Endothelial cell of umbilical vein (primary cell): Measurements from ENCODE around the gene HOOK2. TPM values are rescaled to one million over a fixed set of nuclear protein-coding genes. Genes with fewer than 3 reads are reported as not detected.
"Not testable (repeated sequence)": the region's sequence is repeated elsewhere in the genome, so short reads cannot be mapped to it uniquely, and the experiment has no call there.

Experiments used
- BruUV-seq: library from RNA; stranded (reverse); fragments of 400-500 nt; replicated peaks from 2 replicates; lab custom pipeline; 2021; lab: Mats Ljungman, UMichigan
- CTCF ChIA-PET: fragments of 300-600, 350-600 bp; sonication (Branson Sonifier 250); formaldehyde crosslinking; loops from one replicate; lab custom pipeline; 2021; ENCODE audit warnings: antibody characterized with exemption, inconsistent platforms; lab: Charles Lee
- POLR2A ChIA-PET: fragments of 300-600, 350-600 bp; sonication (Branson Sonifier 250); formaldehyde crosslinking; loops from one replicate; lab custom pipeline; 2021; ENCODE audit warnings: antibody characterized with exemption, inconsistent platforms; lab: Charles Lee
- DNase-seq: peaks from one replicate; pipeline ENCODE4 v3.0.0-alpha.2; 2011; ENCODE audit warnings: low read depth, low spot score
- FAIRE-seq: peaks from 2 replicates; lab custom pipeline; 2011; peaks lifted over from hg19 to GRCh38; lab: Jason Lieb, UNC
- H2AFZ ChIP-seq: 2 replicates; pipeline ENCODE4 v1.6.0; 2012; ENCODE audit warnings: low read depth, low read length, control low read depth, inconsistent platforms
- H3K27ac ChIP-seq: 2 replicates; pipeline ENCODE4 v1.5.1; 2011; ENCODE audit warnings: low read depth, mild to moderate bottlenecking, control low read depth, low read length, moderate library complexity; ENCODE audit not compliant: insufficient read depth
- H3K27me3 ChIP-seq, 2 experiments: 2 replicates each; pipeline versions ENCODE4 v1.6.0 to v1.6.1; 2011; ENCODE audit warnings: low read length in 2 of 2, mixed read lengths in 1 of 2; ENCODE audit not compliant: control insufficient read depth in 2 of 2, insufficient read depth in 2 of 2
- H3K36me3 ChIP-seq, 2 experiments: 2 replicates in 1 of 2; 3 replicates in 1 of 2; pipeline ENCODE4 v1.5.1; 2011; ENCODE audit warnings: low read length in 2 of 2, mild to moderate bottlenecking in 1 of 2, moderate library complexity in 1 of 2; ENCODE audit not compliant: control insufficient read depth in 2 of 2, insufficient read depth in 2 of 2; ENCODE audit errors: extremely low read depth in 1 of 2
- H3K4me1 ChIP-seq: 3 replicates; pipeline ENCODE4 v1.5.1; 2011; ENCODE audit warnings: mild to moderate bottlenecking, low read length; ENCODE audit not compliant: control insufficient read depth, insufficient read depth; ENCODE audit errors: extremely low read depth
- H3K4me2 ChIP-seq: 2 replicates; pipeline ENCODE4 v1.6.1; 2011; ENCODE audit warnings: low read length, control low read depth, mixed read lengths; ENCODE audit not compliant: insufficient read depth
- H3K4me3 ChIP-seq, 3 experiments: fragments of 200-600 bp in 1 of 3; sonication (generic), shearing (Covaris generic) in 1 of 3; replicated peaks in 1 of 3; 2 replicates each; pipeline ENCODE4 v1.5.1; 2011 to 2016; ENCODE audit warnings: control low read depth in 3 of 3, low read length in 3 of 3, mild to moderate bottlenecking in 2 of 3, inconsistent platforms in 1 of 3, low read depth in 1 of 3, moderate library complexity in 1 of 3; ENCODE audit not compliant: insufficient read depth in 1 of 3
- H3K79me2 ChIP-seq: 2 replicates; pipeline ENCODE4 v1.6.0; 2012; ENCODE audit warnings: low read length, inconsistent platforms; ENCODE audit not compliant: control insufficient read depth, insufficient read depth
- H3K9ac ChIP-seq: replicated peaks from 2 replicates; pipeline ENCODE3; 2011; ENCODE audit warnings: low read length, control low read depth; ENCODE audit not compliant: insufficient read depth; ENCODE audit errors: extremely low read depth
- H3K9me1 ChIP-seq: replicated peaks from 3 replicates; pipeline ENCODE4 v1.6.0; 2011; ENCODE audit warnings: mild to moderate bottlenecking, low read length; ENCODE audit not compliant: control insufficient read depth, insufficient read depth; ENCODE audit errors: extremely low read depth
- H3K9me3 ChIP-seq: replicated peaks from 2 replicates; pipeline ENCODE4 v1.5.1; 2012; ENCODE audit warnings: low read length, inconsistent platforms; ENCODE audit not compliant: control insufficient read depth, insufficient read depth
- H4K20me1 ChIP-seq: replicated peaks from 2 replicates; pipeline ENCODE3; 2011; ENCODE audit warnings: mild to moderate bottlenecking, low read length; ENCODE audit not compliant: control insufficient read depth, insufficient read depth; ENCODE audit errors: extremely low read depth
- EZH2 ChIP-seq: IDR thresholded peaks from 2 replicates; pipeline ENCODE4 v1.6.1; 2012; ENCODE audit warnings: borderline replicate concordance, low read depth, mild to moderate bottlenecking, moderate library complexity, low read length, inconsistent platforms; ENCODE audit not compliant: severe bottlenecking
- FOS ChIP-seq: IDR thresholded peaks from 2 replicates; pipeline ENCODE4 v1.6.1; 2011; ENCODE audit warnings: mild to moderate bottlenecking, low read length, moderate library complexity, borderline replicate concordance; ENCODE audit not compliant: insufficient read depth
- GATA2 ChIP-seq: IDR thresholded peaks from 2 replicates; pipeline ENCODE4 v1.7.0; 2011; ENCODE audit warnings: low read depth, mild to moderate bottlenecking, moderate library complexity, mixed read lengths, low read length; ENCODE audit not compliant: insufficient read length, insufficient read depth
- JUN ChIP-seq: IDR thresholded peaks from 2 replicates; pipeline ENCODE4 v1.6.1; 2011; ENCODE audit warnings: borderline replicate concordance, low read depth; ENCODE audit not compliant: insufficient read length, insufficient read depth
- MYC ChIP-seq: IDR thresholded peaks from one replicate; pipeline ENCODE4 v1.6.1; 2011; ENCODE audit warnings: mild to moderate bottlenecking, low read depth, low read length
- POLR2A ChIP-seq: IDR thresholded peaks from 2 replicates; pipeline ENCODE4 v1.6.1; 2012; ENCODE audit warnings: low read depth, mild to moderate bottlenecking, control low read depth, low read length
- POLR2AphosphoS5 ChIP-seq: IDR thresholded peaks from 2 replicates; pipeline ENCODE4 v1.6.1; 2012; ENCODE audit warnings: low read depth, mild to moderate bottlenecking, control low read depth, low read length, moderate library complexity; ENCODE audit not compliant: insufficient read depth
- dilution Hi-C: fragments of 300-500 bp; cut with MboI; formaldehyde crosslinking; loops from one replicate; pipeline ENCODE4 v1.15.0; 2019; ENCODE audit warnings: low sequenced_read_pairs; ENCODE audit not compliant: extremely low pct_ligation_motif_present
- intact Hi-C: fragments of 100-400 bp; cut with micrococcal nuclease; formaldehyde crosslinking; loops from one replicate; pipeline ENCODE4 v1.10.0; 2022
- polyA plus RNA-seq, 4 experiments: library from polyadenylated mRNA; depleted of rRNA in 3 of 4; stranded (reverse) in 3 of 4; unstranded in 1 of 4; fragments of >200 nt; gene quantifications; 2 replicates each; pipeline versions ENCODE4 v1.2.1 to v1.2.3, GENCODE V29; 2011 to 2012; ENCODE audit warnings: missing spikeins in 1 of 4
- total RNA-seq: library from RNA; stranded (reverse); gene quantifications from 2 replicates; pipeline ENCODE4 v1.2.3, GENCODE V29; 2021
- TF ChIP-seq, protein P1 (sequence below), 2 donors: IDR thresholded peaks; 1 replicate in 1 of 2; 2 replicates in 1 of 2; pipeline ENCODE4 v1.5.1; 2011; ENCODE audit warnings: low read length in 2 of 2, mild to moderate bottlenecking in 2 of 2, moderate library complexity in 2 of 2, control low read depth in 1 of 2, inconsistent platforms in 1 of 2, low read depth in 1 of 2; ENCODE audit not compliant: insufficient read depth in 1 of 2; ENCODE audit errors: extremely low read depth in 1 of 2
- TF ChIP-seq, protein P2 (sequence below): IDR thresholded peaks from 2 replicates; pipeline ENCODE4 v1.6.1; 2011; ENCODE audit not compliant: insufficient read depth, insufficient read length

Gene HOOK2
- total and polyA plus RNA-seq, 2 donors (not counting 3 experiments of a cell fraction or from before 2014, with no cell fraction given), result 8.0 to 17.3 TPM

DNA sequence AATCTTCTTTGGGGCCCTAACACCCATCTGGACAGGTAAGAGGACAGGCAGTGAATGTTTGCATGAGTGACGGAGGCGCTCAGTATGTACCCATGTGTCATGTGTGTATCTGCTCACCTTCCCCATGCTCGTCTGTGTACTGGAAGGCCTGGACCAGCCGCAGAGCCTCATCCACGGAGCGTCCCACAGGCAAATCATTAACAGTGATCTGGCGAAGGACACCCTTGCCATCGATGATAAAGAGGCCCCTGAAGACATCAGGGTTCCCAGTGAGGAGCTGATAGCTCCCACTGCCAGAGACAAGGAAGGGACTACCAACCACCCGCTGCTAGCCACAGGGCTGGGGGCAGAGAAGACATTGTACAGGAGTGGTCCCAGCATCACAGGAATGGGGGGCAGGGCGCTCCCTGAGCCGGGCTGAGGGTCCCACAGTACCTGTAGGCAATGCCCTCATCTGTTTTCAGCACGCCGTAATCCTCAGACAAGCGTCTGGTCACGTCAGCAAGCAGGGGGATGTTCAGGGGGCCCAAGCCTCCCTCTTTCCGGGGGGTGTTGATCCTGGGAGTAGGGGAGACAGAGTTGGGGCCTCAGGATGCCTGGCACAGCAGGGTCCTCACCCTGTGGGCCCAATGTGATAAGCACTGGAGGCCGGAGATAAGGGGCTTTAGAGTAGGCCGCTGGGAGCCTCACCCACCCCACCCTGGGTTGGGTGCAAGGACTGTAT, 24.6 kb upstream of the HOOK2 start:
- Histone ChIP-seq H4K20me1 (no peaks in the 10 kb centered on the region), H2AFZ (no peak overlapping the region), H3K36me3 (peaks cover 0 to 12% of the 10 kb centered on the region in 2 experiments), H3K4me3 (no peak overlapping the region), H3K9ac (no peak overlapping the region), H3K27ac (no peak overlapping the region), H3K79me2 (peaks cover 14% of the 10 kb centered on the region), H3K27me3 (no peaks in the 10 kb centered on the region), H3K4me1 (peaks cover 13% of the 10 kb centered on the region), H3K9me3 (no peaks in the 10 kb centered on the region), H3K9me1 (no peaks in the 10 kb centered on the region), H3K4me2 (peak overlapping the region; percentile 68)
- no peak for TF ChIP-seq POLR2A
- TF ChIP-seq, protein P1, sequence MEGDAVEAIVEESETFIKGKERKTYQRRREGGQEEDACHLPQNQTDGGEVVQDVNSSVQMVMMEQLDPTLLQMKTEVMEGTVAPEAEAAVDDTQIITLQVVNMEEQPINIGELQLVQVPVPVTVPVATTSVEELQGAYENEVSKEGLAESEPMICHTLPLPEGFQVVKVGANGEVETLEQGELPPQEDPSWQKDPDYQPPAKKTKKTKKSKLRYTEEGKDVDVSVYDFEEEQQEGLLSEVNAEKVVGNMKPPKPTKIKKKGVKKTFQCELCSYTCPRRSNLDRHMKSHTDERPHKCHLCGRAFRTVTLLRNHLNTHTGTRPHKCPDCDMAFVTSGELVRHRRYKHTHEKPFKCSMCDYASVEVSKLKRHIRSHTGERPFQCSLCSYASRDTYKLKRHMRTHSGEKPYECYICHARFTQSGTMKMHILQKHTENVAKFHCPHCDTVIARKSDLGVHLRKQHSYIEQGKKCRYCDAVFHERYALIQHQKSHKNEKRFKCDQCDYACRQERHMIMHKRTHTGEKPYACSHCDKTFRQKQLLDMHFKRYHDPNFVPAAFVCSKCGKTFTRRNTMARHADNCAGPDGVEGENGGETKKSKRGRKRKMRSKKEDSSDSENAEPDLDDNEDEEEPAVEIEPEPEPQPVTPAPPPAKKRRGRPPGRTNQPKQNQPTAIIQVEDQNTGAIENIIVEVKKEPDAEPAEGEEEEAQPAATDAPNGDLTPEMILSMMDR (IDR thresholded peaks at IDR 0.05; ENCODE audit: extremely low read depth in 1 of 2, insufficient read depth in 1 of 2, low read depth in 1 of 2, low read length in 2 of 2), result no peak
- no peak for TF ChIP-seq GATA2
- TF ChIP-seq, protein P2, sequence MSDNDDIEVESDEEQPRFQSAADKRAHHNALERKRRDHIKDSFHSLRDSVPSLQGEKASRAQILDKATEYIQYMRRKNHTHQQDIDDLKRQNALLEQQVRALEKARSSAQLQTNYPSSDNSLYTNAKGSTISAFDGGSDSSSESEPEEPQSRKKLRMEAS, result no peak
- no peak for TF ChIP-seq EZH2
- no peak for TF ChIP-seq MYC
- TF ChIP-seq POLR2AphosphoS5, result no peak
- TF ChIP-seq FOS, result no peak
- TF ChIP-seq JUN, result no peak
- no TSS peak for BruUV-seq
- no peak for DNase-seq
- FAIRE-seq, result no peak
- dilution Hi-C loops (no loop called here), intact Hi-C loops (loop anchor here (2.0 kb wide), 1 partner anchor 47 kb away; no protein-coding TSS in a partner anchor)
- POLR2A ChIA-PET, result interaction anchor here (1.4 kb wide), 1 partner anchor 8 kb away, joined by 5 read pairs; the partner anchor contains the start of gene JUNB
- CTCF ChIA-PET, result interaction anchor here (4.1 to 13.8 kb wide), 3 partner anchors 23 to 47 kb away, joined by 30 to 524 read pairs (median 387); partner anchors contain the start of gene HOOK2

DNA sequence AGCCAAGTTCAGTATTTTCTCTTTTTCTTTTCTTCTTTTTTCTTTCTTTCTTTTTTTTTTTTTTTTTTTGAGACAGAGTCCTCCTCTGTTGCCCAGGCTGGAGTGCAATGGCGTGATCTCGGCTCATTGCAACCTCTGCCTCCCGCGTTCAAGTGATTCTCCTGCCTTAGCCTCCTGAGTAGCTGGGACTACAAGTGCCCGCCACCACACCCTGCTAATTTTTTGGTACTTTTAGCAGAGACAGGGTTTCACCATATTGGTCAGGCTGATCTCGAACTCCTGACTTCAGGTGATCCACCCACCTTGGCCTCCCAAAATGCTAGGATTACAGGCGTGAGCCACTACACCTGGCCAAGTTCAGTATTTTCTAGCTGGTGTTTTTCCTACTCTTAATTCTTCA, 22.3 kb upstream of the HOOK2 start:
- H3K9ac ChIP-seq, H2AFZ ChIP-seq, FAIRE-seq, H3K4me2 ChIP-seq, H3K9me1 ChIP-seq, H3K27ac ChIP-seq, H3K9me3 ChIP-seq, BruUV-seq, H3K4me3 ChIP-seq, dilution Hi-C loops, H3K27me3 ChIP-seq, DNase-seq, H4K20me1 ChIP-seq: not testable (repeated sequence)
- CTCF ChIA-PET, result interaction anchor here (0.6 to 13.8 kb wide), 5 partner anchors 21 to 82 kb away, joined by 3 to 524 read pairs (median 30); partner anchors contain the start of gene HOOK2
- Histone ChIP-seq H3K4me1 (peaks cover 23% of the 10 kb centered on the region), H3K79me2 (peaks cover 18% of the 10 kb centered on the region), H3K36me3 (peaks cover 0 to 12% of the 10 kb centered on the region in 2 experiments)
- POLR2A ChIA-PET, result interaction anchor here (1.1 to 1.4 kb wide), 2 partner anchors 19 to 31 kb away, joined by 4 read pairs; no protein-coding TSS in a partner anchor
- intact Hi-C loops, result loop anchor here (2.0 kb wide), 2 partner anchors 81 to 117 kb away; partner anchors contain the start of gene DHPS
